ENCODE data around the gene SPDYC.

Gene SPDYC, protein sequence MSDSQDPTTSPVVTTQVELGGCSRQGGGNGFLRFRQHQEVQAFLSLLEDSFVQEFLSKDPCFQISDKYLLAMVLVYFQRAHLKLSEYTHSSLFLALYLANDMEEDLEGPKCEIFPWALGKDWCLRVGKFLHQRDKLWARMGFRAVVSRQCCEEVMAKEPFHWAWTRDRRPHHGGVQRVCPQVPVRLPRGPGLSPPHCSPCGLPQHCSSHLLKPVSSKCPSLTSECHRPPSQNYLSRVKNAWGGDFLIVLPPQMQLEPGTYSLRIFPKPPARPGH

DNA sequence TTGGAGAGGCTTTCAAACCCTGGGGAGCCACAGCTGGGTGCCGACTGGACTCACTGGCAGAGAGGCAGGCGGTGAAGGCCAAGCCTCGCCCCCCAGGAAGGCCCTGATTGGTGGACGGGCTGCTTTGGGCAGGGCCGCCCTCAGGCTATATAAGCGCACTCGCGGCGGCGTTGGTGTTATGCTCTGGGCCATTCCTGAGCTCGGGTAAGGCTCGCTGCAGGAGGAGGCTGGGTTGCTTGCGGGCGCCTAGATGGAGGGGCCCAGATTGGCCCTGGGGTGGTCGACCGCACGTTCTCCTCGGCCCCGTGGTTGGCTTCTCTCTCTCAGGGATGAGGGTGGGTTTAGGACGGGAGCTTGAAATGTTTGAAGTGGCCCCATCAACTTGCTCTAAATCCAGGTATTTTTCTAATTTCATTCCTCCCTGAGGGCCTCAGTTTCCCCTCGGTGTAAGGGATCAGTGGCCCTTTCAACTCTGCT is at the start of gene SPDYC:
SPDYC (plus strand) TSS at position 176 of the 477 bp plus-strand sequence. CDS start 1,125 bp downstream, outside the sequence.
- DNase-seq (ENCODE audit: low read depth in 2 of 2) = no peak
- H3K4me3 ChIP-seq (replicated peaks in 1 of 2; ENCODE audit: low read depth in 2 of 2, low read length in 2 of 2) = no peak within 1 kb of the TSS
- TF ChIP-seq, protein P1, sequence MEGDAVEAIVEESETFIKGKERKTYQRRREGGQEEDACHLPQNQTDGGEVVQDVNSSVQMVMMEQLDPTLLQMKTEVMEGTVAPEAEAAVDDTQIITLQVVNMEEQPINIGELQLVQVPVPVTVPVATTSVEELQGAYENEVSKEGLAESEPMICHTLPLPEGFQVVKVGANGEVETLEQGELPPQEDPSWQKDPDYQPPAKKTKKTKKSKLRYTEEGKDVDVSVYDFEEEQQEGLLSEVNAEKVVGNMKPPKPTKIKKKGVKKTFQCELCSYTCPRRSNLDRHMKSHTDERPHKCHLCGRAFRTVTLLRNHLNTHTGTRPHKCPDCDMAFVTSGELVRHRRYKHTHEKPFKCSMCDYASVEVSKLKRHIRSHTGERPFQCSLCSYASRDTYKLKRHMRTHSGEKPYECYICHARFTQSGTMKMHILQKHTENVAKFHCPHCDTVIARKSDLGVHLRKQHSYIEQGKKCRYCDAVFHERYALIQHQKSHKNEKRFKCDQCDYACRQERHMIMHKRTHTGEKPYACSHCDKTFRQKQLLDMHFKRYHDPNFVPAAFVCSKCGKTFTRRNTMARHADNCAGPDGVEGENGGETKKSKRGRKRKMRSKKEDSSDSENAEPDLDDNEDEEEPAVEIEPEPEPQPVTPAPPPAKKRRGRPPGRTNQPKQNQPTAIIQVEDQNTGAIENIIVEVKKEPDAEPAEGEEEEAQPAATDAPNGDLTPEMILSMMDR (IDR thresholded peaks at IDR 0.05; ENCODE audit: low read depth, low read length) = no peak

DNA sequence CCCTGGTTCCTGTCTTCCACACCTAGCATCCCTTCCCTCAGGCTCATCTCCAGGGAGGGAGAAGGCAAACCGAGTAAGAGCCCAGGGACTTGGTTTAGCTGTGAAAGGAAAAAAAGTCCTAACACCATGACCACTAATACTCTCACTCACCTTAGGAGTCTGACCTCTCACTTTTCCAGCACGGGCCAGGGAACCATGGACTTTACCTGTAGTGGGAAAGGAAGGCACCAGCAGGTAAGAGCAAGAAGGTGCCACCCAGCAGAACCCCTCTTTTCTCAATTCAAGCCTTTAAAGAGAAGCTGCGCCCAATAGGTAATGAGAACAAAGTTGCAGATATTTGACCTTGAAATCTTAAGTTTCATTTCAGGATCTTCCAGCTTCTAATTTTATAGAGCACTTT is 49.2 kb upstream of the SPDYC start:
- H3K4me3 ChIP-seq (replicated peaks in 1 of 2; ENCODE audit: low read depth in 2 of 2, low read length in 2 of 2) = peak overlapping the region in 1 of 2 donors; percentile 96
- TF ChIP-seq, protein P1 (IDR thresholded peaks at IDR 0.05; ENCODE audit: low read depth, low read length) = no peak
- DNase-seq (ENCODE audit: low read depth in 2 of 2) = no peak

DNA sequence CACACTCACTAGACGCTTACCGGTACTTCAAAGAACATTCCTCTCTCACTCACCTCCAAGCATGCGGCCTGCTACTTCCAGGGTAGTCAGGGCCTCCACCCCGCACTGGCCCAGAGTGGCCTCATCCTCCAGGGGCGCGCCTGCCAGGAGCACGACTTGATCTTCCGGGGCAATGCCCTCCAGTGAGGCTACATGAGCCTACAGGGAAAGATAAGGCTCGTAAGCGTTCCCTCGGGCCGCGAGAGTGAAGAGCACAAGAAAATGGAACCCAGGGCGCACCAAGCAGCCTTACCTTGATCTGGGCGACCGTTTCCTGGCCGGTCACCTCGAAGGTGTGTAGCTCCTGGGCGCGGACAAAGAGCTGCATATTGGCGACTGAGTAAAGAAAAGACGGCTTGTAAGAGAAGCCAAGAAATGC is 48.6 kb upstream of the SPDYC start:
- H3K4me3 ChIP-seq (replicated peaks in 1 of 2; ENCODE audit: low read depth in 2 of 2, low read length in 2 of 2) = peak overlapping the region; percentile 92 to 96
- DNase-seq (ENCODE audit: low read depth in 2 of 2) = peak in 1 of 2 donors; percentile 11
- TF ChIP-seq, protein P1 (IDR thresholded peaks at IDR 0.05; ENCODE audit: low read depth, low read length) = no peak

DNA sequence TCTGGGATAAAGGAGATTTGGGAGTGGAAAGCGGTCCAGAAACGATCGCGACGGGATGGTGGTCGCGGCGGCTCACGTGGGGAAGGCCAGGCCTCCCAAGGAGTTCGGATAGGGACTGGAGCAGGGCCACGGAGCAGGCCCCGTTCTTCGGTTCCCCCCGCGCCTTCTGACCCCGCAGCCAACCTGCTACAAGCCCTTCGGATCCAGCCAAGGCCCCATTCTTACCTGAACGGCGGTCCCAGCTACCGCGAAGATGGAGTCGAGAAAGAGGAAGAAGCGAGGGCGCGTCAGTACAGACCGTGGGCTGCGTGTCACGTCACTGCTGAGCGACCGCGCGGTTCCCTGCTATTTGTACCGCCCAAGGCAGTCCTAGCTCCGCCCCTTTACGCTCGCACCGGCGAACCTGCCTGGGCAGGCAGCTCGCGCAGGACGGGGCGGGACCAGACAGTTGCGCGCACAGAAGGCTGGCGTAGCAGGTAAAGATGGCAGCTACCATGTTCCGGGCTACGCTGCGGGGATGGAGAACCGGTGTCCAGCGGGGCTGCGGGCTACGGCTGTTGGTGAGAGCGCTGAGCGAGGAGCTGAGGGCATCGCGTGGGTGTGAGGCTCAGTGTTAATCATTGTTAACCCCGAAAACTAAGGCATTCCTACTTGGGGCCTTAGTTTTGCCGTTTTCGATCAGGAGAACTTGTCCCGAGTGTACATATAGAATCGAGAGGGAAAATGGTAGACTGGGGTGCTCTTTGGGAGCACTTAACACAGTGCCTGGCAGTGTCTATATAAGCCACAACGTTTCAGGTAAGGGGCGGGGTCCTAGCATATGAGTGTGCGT is 48.0 kb upstream of the SPDYC start, which contains the start of the genes FAU and MRPL49:
FAU (minus strand) TSS at position 270 of the 832 bp plus-strand sequence. CDS start 321 bp downstream, outside the sequence.
MRPL49 (plus strand) TSS at position 457 of the 832 bp plus-strand sequence; CDS start at position 483, 26 bp downstream.
- peak; percentile 97 to 98 for DNase-seq (ENCODE audit: low read depth in 2 of 2)
- TF ChIP-seq, protein P1 (IDR thresholded peaks at IDR 0.05; ENCODE audit: low read depth, low read length) = no peak
- H3K4me3 ChIP-seq (replicated peaks in 1 of 2; ENCODE audit: low read depth in 2 of 2, low read length in 2 of 2) = peak within 1 kb of the TSS; percentile 92 to 96

DNA sequence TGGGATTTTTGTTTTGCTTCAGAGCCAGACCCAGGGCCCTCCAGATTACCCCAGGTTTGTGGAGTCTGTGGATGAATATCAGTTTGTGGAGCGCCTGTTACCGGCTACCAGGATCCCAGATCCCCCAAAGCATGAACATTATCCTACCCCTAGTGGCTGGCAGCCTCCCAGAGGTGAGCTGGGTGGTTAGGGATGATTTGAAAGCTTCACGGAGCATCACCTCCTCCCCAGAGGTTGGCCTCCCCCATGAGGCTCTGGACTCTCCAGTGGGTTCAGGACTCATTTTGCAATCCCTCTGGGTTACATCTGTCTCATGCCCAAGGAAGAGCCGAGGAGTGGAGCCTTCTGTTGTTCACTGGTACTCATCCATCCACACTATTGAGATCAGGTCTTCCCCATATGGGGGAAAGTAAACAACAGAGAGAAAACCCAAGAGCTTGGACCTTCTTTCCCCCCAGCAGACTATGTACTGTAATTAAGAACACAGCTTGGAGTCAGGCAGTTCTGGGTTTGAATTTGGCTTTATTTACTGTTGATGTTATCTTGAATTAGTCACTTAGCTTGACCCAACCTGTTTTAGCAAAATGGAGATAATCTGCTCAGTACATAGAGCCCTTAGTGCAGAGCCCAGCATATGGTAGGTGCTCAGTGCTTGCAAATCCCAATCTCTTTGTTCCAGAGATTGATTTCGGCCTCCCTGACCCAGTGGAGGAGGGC is 45.4 kb upstream of the SPDYC start:
- no peak overlapping the region for H3K4me3 ChIP-seq (replicated peaks in 1 of 2; ENCODE audit: low read depth in 2 of 2, low read length in 2 of 2)
- DNase-seq (ENCODE audit: low read depth in 2 of 2) = no peak
- TF ChIP-seq, protein P1 (IDR thresholded peaks at IDR 0.05; ENCODE audit: low read depth, low read length) = no peak

Data from cardiac fibroblast (primary cell).